Stimulated activated CD4-positive, alpha-beta T cell treated with anti-CD3 and anti-CD28 coated beads, Interleukin-12 subunit alpha, Interleukin-12 subunit beta, amount 100 ng/mL, for 4 hours (primary cell): ENCODE data around the gene CAPRIN1.
"Not testable (repeated sequence)": the region's sequence is repeated elsewhere in the genome, so short reads cannot be mapped to it uniquely, and the experiment has no call there.

Experiments used
- DNase-seq: peaks from one replicate; pipeline ENCODE4 v3.0.0-alpha.2; 2020

CAPRIN1 gene

DNA sequence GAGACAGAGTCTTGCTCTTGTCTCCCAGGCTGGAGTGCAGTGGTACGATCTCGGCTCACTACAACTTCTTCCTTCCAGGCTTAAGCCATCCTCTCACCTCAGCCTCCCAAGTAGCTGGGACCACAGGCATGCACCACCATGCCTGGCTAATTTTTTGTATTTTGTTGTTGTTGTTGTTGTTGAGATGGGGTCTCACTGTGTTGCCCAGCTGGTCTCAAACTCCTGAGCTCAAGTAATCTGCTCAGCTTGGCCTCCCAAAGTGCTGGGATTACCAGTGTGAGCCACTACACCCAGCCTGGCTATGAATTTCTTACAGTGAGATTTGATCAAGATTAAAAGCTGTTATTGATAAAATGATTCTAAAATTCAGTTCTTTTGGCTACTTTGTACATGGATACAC, 43.4 kb downstream of the CAPRIN1 start:
- not testable (repeated sequence) for DNase-seq

DNA sequence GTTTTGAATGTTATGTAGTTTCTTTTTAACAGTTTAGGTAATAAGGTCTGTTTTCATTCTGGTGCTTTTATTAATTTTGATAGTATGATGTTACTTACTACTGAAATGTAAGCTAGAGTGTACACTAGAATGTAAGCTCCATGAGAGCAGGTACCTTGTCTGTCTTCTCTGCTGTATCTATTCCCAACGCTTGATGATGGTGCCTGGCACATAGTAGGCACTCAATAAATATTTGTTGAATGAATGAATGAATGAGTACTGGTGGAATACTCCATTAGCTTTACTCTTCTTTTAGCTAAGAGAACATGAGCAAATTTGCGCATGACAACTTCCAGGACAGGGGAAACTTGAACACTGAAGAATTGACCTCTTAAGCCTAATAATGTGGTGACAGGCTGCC, 47.3 kb downstream of the CAPRIN1 start:
- DNase-seq: no peak

DNA sequence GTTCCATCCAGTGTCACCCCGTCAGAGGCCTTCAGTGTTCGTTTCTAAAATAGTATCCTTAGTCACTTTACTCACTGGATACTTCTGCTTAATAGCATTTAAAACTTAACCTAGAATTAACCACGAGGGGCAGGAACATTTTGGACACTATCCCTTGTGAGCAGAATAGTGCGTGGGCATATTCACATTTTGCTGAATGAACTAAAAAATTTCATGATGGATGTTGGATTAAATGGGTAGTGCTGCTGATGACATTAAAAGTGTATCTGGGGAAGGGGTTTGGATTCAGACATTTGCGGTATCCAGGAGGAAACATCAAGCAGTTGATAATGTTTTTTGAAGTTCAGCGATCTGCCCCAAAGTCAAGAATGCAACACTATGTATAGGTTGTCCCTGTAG, 53.1 kb downstream of the CAPRIN1 start:
- no peak for DNase-seq

DNA sequence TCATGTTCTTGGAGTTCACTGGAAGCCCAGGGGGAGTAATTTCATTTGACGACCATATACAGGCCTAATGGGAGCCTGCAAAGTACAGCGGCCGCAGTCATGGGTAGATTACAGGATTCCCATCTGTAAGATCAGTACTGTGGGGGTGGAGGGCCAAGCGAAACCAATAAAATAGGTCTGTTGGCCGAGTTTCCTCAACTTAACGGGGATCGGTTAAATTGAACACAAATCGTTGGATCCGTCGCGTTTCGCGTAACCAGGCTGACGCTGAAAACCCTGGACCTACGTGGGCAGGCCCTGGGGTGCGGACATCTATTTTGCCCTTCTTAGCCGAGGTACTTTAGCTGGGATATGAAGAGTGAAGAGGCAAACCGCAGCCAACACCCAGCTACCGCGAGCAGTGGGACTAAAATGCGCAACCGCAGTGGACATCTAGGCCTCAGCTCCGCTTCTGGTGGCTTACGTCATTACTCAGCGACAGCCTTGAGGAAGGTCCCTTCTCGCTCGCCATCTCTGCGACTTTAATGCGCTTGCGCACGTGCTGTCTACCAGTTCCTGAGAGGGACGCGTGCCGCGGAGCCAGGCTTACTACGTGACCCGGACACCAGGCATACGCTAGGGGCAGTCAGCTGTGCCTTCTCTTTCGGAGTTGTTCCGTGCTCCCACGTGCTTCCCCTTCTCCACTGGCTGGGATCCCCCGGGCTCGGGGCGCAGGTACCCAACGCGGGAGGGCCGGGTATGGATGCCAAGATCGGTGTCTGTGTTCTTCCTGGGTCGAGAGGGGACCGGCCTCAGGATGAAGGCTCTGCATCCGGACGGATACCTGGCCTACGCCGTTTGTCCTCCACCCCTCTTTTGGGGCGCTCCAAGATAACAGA, 53.8 kb downstream of the CAPRIN1 start, which contains the start of gene NAT10:
NAT10 (plus strand) TSS at position 551 of the 878 bp plus-strand sequence. CDS start 2,597 bp downstream, outside the sequence.
- peak; percentile 93 for DNase-seq

DNA sequence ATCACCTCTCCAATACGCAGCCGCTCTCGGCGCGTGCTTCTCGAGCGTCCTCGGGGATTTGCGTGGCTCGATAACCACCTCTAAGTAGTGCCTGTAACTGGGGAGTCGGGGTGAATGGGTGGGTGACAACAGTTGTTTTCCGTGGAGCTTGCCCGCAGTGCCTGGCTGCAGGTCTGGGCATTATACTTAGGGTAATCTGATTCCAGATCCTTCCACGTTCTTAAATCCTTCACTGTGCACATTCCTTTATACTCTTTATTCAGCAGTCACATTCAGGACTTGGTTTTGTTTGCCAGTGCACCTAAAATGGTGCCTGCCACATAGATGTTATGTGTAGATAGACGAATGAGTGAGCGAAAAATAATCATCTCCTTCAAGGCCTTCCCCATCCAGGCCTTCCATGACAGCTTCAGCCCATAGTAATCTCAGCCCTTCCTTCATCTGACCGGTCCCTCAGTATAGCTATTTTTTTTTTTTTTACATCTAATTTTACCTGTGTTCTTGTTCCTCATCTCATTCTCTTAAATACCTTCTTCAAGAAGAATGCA, 54.5 kb downstream of the CAPRIN1 start:
- DNase-seq: no peak

DNA sequence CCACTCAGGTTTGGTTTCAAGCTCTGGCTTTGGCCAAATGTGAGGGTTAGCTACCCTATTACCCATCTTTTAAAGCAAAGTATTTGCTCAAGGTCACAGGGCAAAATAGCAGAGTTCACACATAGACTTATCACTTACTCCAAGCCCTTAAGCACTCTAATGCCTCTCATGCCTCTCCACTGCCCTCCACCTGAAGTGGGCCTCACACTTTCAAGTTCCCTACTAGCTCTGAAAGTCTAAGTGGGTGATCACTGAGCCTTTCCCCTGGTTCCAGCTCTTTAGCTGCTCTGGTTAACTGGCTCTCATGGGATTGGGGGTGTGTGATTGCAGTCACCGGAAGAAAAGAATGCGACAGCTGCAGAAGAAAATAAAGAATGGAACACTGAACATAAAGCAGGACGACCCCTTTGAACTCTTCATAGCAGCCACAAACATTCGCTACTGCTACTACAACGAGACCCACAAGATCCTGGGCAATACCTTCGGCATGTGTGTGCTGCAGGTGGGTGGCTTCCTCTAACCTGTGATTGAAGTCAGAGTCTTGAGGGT, 60.3 kb downstream of the CAPRIN1 start:
- no peak for DNase-seq

DNA sequence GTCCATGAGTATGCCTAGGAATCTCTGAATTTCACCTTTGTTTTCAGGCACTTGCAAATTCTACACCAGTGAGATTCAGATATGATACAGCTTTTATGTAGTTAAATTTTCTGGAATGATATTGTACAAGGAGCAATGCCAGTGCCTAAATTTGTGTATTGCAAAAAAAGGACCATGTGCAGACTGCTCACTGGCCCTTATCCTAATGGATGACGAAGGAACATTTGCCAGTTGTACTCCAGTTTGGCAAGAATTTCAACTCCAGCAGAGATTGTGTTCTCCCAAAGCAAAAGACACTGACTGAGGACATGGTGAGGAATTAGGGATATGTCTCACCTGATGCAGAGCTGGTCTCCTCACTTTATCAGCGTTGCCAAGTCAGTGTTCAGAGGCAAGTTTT, 62.5 kb downstream of the CAPRIN1 start:
- DNase-seq: no peak

DNA sequence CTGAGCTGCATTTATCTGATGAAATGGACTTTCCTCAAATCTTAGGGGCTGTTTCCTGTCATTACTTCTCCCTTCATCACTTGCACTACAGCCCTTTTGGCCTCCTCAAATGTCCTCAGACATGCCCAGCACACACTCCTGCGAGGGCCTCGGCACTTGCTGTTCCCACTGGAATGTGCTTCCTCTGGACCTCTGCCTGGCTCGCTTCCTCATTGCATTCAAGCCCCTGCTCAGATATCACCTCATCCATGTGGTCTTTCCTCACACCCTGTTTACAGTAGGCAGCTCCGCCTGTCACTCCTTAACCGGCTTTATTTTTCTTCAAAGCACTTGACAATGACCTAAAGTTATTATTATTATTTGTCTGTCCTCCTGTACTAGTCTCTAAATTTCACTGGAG, 62.9 kb downstream of the CAPRIN1 start:
- no peak for DNase-seq

DNA sequence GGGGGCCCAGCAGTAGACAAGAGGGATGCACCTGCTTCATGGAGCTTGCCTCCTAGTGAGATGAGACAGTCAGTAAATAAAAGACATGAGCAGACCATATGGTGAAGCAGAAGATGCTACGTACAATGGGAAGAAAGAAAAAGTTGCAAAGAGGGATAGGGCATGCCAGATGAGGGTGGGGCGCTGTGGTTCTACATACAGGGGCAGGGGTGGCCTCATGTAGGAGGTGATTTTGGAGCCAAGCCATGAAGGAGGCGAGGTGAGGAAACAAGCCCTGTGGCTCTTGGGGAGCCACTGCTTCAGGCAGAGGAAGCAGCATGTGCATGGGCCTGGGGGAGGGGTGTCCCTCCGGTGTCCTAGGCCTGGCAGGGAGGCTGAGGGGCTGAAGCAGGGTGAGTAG, 69.1 kb downstream of the CAPRIN1 start:
- no peak for DNase-seq

DNA sequence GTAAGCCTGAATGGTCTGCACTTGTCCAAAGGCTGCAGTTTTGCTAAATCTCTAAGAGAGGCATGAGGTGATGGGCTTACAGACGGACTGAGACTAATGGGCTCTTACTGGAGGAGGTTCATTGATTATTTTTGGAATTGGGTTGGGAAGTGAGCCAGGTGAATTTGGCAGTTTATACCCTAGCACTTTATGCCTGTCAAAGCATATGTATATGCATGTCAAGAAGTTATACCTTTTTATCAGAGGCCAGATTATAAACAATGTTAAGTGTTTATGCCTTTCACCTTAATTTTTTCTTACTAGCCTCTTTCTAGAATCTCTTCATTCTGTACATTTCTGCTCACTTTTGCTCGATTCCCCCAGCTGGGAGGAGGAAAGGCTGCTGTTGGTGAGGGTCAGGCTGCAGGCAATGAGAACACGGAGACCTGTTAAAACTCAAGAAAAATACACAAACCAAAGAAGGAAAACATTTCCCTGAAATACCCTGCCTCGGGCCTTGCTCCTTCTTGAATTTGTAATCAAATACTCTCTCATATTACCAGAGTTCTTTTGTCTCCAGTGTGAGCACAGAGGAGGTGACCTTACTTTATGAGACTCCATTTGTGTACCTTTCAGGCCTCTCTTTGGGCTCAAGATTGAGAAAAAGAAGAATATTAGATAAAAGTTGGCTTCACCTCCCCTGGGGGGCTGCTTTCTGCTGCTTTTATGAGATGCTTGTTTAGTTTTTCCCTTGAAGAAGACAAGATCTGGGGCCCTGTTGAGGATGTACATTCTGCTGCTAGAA, 73.5 kb downstream of the CAPRIN1 start:
- DNase-seq: no peak

DNA sequence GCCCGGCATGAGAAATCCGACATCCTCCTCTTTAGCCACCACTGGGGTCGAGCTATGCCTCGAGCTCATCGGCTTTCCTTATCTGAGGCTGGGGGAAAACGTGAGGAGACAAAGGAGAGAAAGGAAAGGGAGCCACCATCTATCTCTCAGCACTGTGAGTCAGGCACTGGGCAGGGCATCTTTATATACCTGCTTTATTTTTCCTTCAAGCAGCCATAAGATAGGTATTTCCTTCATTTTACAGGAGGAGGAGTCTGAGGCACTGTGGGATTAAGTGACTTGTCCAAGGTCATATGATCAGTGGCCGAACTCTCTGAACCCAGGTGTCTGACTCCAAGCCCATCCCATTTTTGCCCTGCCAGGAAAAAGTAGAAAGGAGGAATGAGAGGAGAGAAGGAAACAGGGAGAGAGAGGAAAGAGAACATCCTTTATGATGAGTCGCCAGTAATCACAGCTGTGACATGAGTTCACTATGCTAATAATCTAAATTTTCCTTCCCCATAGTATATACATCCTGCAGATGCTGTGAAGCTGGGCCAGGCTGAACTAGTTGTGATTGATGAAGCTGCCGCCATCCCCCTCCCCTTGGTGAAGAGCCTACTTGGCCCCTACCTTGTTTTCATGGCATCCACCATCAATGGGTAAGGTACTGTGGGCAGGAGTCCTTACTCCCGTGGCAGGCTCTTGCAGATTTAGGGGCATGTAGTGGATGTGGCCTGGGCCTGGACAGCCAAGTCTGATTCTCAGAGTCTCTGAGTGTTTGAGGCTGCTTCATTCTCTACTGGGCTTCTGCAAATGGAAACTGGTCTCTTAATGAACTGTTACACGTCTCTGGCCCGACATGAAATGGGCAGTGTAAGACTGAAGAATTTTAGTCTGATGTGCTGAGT, 75.7 kb downstream of the CAPRIN1 start:
- no peak for DNase-seq

DNA sequence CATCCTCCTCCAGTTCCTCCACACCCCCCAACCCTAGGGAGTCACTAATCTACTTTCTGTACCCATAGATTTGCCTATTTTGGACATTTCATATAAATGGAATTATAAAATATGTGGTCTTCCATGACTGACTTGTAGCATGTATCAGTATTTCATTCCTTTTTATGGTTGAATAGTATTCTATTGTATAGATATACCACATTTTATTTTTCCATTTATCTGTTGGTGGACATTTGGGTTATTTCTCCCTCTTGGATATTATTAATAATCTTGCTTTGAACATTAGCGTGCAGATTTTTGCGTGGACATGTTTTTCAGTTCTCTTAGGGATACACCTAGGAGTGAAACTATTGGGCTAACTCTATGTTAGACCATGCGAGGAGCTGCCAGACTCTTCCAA, 77.3 kb downstream of the CAPRIN1 start:
- no peak for DNase-seq

DNA sequence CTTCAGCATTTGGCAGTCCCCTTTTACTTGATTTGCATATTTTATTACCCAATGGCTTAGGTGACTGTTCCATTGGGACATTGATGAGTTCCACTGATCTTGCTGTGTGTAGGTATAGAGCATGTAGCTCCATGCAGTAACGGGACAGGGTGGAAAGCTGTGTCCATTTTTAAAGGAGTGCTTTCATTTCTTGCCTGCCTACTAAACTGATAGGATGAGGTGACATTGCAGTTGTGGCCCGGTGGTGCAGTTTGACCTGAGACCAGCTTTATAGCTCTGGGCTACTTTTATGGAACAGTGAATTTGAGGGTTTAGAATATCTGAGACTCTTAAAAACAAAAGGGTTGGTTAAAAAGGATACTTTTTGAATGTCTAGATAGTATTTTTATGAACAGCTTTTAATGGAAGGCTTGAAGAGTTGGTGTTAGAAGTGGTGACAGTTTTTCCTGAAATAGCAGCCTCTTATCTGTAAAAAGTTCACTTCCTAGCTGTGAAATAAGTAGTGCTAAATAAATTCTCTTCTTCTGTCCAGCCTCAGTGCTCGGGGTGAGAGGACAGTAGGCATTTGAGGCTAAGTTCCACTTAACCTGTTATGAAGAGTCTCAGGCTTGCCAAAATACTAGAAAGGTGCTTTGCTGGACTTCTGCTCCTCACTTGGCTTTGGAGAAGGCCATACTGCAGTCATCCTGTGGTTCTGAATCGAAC, 80.9 kb downstream of the CAPRIN1 start:
- no peak for DNase-seq

DNA sequence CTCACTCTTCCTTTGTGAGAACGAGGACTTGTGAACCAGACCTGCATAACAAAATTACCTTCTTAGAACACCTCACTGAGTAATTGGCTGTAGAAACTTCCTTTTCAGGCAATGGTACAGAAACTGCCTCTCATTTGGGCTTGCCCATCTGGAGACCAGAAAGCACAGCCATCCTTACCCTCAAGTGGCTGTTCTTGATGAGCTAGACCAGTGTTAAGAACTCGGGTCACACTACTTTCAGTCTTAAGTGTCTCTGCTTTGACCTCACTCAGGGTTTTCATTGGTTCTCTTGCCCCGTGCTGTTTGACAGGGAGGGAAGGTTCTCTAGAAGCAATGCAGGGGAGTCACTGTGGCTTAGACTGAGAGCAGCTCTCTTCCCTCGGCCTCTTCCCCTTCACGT, 83.2 kb downstream of the CAPRIN1 start:
- no peak for DNase-seq

DNA sequence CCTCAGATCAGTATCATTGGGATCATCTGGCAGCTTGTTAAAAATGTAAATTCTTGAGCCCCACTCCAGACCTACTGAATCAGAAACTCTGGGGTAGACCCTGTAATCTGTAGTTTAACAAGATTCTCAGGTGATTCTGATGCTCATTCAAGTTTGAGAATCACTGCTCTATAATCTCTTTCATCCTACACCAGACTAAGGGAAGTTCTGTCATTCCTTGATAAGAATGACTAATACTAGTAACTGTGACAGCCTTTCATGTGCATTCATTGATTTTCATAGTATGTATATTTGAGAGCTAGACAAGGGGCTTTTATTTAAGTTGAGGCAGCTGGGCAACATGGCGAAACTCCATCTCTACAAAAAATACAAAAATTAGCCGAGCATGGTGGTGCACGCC, 83.9 kb downstream of the CAPRIN1 start:
- DNase-seq: no peak

DNA sequence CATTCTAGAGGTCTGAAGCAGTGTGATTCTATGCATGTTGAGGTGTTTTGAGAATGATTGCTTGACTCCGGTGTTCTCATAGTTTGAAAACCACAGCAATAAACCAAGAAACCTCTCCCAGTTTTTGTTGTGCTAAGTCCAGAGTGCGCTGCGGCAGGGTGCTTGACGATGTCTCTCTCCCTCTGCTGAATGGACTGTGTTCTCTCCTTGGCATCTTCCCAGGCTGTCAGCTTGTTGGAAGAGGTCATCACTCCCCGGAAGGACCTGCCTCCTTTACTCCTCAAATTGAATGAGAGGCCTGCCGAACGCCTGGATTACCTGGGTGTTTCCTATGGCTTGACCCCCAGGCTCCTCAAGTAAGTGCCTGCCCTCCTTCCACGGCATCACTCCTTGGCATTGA, 84.9 kb downstream of the CAPRIN1 start:
- no peak for DNase-seq

DNA sequence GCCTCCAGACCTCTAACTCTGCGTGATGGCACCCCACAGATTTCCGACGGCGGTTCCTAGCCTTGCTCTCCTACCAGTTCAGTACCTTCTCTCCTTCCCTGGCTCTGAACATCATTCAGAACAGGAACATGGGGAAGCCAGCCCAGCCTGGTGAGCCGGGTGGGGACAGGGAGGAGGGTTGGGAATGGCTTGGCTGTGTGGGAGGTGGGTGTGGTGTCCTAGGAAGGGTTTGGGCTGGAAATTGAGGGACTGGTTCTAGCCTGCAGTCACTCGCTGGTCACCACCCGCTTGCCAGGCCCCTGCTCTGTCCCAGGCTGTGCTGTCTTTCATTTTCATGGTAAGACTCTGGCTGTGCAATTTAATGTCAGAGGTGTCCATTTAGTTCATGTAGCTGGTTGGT, 87.8 kb downstream of the CAPRIN1 start:
- DNase-seq: no peak

DNA sequence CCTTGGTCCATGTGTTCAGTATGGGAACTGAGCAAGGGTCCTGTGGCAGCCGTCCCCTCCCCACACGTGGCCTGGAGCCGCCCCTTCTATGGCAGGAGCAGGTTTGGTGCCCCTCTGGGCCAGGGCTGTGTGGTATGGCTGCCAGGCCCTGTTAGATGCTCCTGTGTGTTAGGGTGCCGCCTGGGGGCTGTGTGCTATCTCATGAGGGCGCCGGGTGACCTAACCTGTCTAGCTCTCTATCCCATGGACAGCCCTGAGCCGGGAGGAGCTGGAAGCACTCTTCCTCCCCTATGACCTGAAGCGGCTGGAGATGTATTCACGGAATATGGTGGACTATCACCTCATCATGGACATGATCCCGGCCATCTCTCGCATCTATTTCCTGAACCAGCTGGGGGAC, 88.6 kb downstream of the CAPRIN1 start:
- no peak for DNase-seq

DNA sequence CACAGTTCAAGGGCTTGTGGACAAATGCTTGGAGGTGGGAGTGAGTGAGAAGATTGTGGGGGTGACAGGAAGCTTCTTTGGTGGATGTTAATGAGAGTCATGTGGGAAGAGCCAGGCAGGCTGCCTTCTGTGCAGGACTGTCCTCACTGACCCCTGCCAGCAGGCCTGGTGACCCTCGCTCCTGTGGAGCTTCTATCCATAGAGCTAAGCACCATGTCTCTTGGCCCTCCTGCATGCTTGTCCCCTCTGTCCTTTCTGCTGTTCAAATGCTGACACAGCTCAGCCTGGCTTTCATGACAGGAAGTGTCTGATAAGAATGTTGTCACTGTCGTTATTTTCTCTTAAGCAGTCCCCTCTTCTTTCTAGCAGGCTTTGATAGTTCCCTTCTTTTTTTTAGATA, 91.5 kb downstream of the CAPRIN1 start:
- DNase-seq: no peak

DNA sequence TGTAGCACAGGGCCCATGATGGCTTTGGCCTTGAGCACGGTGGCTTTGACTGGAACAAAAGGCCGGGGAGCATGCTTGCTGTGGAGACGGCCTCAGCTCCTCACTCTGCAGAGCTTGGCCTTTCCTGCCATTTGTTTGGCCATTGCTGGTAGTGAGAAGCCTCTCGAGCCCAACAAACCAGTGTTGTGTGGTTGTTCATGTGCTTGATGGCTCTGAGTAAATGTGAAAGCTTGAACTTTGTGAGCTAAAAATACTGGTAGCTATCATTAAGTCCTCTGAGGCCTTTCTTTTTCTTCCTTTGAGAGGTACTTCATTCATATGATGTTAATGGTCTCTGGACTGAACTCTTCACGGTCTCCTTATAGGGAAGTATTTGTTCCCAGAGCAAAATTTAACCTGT, 93.5 kb downstream of the CAPRIN1 start:
- DNase-seq: no peak

DNA sequence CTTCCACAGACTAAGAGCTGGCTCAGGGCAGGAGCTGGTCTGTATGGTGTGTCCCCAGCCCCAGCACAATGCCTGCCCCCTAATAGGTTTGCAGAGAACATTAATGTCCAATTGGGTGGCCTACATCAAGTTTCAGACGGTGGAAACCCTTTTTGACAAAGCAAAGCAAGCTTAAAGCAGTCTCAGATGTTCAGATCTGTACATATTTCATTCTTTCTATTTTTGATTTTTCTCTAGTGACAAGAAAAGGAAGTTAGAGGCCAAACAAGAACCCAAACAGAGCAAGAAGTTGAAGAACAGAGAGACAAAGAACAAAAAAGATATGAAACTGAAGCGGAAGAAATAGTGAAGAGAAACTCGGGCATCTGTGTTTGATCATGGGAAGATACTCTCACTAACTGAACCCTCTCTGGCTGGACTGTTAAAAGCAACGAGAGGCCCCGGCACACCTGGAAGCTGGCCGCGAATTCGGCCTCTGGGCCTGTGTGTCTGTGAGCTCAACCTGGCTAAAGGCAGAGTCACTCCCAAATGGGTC, 94.4 kb downstream of the CAPRIN1 start:
- no peak for DNase-seq

DNA sequence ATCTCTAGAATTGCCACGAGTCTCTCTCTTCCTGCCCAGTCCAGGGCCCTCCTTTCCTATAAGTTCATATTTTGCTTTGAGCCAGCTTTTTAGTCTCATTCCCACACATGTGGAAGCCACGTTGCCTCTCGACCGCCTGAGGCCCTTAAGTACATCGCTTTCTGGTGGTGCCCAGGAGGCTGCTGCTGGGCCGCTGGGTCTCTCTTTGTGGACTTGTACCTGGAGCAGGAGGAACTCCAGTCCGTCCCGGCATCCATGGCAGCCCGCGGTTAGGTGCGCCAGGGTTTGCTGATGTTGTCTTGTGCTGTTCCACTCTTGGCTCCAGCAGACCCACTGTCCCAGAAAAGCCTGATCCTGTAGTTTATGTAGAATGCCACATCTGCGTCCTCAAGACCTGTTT, 94.9 kb downstream of the CAPRIN1 start:
- no peak for DNase-seq
